RCC 7860 (cell line): ENCODE measurements around the gene C1QTNF1.
"Not testable (repeated sequence)": the region's sequence is repeated elsewhere in the genome, so short reads cannot be mapped to it uniquely, and the experiment has no call there.

Experiments
- DNase-seq: peaks from one replicate; pipeline ENCODE4 v3.0.0-alpha.2; 2015; ENCODE audit warnings: low spot score
- FAIRE-seq: peaks from 2 replicates; lab custom pipeline; 2012; peaks lifted over from hg19 to GRCh38; lab: Jason Lieb, UNC

C1QTNF1 gene

DNA sequence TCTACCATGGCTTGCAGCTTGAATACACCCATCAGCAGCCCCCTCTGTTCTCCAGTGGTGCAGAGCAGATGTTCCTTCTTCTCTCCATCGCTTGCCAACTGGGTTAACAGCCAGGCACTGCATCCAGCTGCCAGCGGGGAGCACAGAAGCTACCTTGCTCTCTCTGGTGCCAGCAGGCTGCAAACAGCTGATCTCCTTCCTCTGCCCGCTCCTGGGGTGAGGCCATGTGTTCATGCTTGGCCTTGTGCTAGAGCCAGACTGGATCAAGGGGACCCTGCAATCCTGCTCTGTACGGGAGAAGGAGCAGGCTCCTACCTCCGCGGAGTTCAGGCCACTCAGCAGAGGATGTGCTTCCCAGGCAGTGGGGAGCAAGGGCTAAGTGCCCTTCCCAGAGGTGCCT lies 26.6 kb downstream of the C1QTNF1 start:
- DNase-seq (no peak), FAIRE-seq (no peak)

DNA sequence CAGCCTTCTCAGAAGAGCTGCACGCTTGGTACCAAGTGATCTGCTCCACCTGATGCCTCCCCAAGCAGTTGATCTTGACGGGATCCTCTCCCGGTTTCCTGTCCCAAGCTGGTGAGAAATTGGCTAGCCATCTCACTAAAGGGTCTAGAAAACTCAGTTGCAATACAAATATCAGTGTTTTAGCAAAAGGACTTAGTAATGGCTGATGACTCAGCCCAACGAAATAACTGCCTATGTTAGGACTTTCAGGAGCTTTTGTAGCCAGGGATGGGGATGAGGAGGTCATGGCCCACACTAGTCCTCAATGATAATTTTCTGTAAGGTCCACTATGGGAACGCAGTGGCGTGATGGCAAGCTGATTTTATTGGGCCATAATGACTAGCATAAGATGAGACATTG lies 27.3 kb downstream of the C1QTNF1 start:
- no peak for FAIRE-seq
- DNase-seq = no peak

DNA sequence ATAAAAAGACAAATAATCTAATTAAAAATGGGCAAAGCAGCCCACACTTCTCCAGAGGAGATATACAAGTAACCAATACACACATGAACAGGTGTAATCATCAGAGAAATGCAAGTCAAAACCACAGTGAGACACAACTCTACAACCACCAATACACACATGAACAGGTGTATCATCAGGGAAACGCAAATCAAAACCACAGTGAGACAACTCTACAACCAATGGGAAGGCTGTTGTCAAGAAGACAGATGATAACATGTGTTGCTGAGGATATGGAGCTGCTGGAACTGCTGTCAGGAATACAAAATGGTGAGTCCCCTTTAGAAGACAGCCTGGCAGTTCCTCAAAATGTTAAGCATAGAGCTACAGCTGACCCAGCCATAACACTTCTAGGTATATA lies 28.2 kb downstream of the C1QTNF1 start:
- DNase-seq (no peak), FAIRE-seq (no peak)

DNA sequence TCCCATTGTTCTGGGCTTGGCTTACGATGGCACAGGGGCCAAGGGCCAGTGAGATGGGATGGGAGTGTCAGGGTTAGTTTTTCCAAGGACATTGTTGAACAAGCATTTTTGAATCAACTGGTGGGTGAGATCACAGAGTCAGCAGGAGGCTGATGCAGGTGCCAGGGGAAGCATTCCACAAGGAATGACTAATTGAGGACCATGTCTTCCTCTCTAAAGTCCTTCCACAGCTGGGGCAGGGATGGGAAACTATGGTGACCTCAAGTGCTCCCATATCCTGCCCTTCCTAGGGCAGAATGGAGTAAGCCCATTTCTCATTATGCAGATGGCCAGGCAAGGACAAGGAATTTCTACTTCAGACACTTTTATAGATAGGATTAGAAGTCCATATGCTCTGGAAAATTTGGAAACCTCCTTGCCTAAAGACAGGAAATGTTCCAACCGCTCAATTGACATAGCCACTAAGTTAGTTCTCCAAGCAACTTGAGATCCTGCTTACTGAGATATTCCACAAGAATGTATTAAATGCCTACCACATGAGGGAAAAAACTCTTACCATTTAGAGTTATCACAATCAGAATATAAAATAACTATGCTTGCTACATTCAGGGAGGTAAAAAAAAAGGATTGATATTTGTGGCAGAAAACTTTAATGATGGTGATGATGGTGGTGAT lies 29.4 kb downstream of the C1QTNF1 start:
- FAIRE-seq (no peak), DNase-seq (peak; percentile 41)

GRCh38 chr17:79054200-79054960 lies 30.4 kb downstream of the C1QTNF1 start:
- FAIRE-seq = no peak

DNA sequence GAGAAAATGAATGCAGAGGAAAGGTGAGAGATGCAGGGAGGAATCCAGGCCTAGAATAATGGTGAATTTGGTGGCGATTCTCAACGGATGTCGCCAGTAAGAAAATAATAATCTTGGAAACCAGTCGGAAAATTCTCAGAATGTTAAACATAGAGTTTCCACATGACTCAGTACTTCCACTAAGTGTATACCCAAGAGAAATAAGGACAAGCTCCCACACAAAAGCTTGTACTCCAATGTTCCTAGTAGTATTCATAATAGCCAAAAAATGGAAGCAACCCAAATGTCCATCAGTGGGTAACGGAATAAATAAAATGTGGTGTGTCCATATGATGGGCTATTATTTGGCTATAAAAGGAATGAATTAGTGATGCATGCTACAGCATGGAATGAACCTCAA lies 31.2 kb downstream of the C1QTNF1 start:
- DNase-seq = no peak
- no peak for FAIRE-seq

More at GRCh38 chr17:79054200-79054960, 30.4 kb downstream of the C1QTNF1 start:
- DNase-seq = no peak

GRCh38 chr17:79057737-79058385 lies 33.9 kb downstream of the C1QTNF1 start:
- DNase-seq = no peak
- FAIRE-seq = no peak

DNA sequence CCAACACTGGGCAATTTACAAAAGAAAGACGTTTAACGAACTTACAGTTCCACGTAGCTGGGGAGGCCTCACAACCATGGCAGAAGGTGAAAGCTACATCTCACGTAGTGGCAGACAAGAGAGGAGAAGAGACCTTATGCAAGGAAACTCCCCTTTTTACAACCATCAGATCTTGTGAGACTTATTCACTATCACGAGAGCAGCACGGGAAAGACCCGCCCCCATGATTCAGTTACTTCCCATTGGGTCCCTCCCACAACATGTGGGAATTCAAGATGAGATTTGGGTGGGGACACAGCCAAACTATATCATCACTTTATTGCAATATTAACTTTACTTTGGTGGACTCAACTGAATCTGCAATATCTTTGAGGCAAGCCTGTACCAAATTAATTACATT lies 38.7 kb downstream of the C1QTNF1 start:
- no peak for DNase-seq
- no peak for FAIRE-seq

GRCh38 chr17:79064026-79064425 lies 40.1 kb downstream of the C1QTNF1 start:
- no peak for DNase-seq
- no peak for FAIRE-seq

- no peak for FAIRE-seq
- no peak for DNase-seq
Measured at GRCh38 chr17:79065105-79065670, 41.2 kb downstream of the C1QTNF1 start.

GRCh38 chr17:79066963-79067362 lies 43.0 kb downstream of the C1QTNF1 start:
- no peak for DNase-seq
- no peak for FAIRE-seq

DNA sequence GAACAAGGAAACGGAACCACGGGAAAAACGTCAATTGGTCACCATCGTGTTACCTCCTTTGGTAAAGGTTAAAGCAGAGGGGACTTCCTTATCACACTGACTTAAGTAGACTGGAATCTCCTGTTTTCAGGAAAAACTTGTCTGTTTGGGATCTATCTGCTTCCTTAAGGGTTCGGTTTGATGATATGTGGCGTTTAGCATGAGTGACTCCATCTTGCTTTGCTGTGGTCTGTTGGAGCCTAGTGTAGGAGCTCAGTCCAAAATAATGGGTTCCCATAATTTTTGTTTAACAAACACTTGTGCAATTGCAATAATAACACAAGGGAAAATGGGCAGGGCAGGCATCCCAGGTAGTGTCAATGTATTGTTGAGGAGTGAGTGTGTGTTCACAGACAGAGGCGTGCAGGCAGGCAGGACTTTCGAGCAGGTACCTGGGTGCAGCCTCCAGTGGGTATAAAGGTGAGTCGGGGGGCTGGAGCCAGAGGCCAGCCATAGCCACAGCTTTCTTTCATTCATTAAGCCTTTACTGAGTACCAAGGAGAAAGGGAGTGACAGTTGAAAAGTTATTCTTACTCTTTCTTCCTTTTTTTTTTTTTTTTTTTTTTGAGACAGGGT lies 46.4 kb downstream of the C1QTNF1 start:
- no peak for DNase-seq
- FAIRE-seq = no peak

DNA sequence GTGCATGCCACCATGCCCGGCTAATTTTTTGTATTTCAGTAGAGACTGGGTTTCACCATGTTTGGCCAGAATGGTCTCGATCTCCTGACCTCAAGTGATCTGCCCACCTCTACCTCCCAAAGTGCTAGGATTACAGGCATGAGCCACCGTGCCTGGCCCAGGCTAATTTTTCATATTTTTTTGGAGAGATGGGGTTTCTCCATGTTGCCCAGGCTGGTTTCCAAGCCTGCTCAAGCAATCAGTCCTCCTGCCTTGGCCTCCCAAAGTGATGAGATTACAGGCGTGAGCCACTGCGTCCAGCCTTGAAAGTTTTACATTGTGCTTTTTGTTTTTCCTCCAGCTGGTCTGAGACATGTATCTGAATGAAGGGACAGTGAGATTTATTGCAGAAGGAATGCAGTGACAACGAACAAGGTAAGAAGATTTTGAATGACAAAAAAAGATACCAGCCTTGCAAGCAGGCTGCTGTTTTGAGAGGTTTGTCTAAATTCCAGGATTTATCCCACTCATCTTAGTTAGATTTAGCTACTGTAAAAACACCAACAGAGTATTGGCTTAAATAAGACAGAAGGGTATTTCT lies 47.3 kb downstream of the C1QTNF1 start:
- DNase-seq = no peak
- FAIRE-seq = no peak

DNA sequence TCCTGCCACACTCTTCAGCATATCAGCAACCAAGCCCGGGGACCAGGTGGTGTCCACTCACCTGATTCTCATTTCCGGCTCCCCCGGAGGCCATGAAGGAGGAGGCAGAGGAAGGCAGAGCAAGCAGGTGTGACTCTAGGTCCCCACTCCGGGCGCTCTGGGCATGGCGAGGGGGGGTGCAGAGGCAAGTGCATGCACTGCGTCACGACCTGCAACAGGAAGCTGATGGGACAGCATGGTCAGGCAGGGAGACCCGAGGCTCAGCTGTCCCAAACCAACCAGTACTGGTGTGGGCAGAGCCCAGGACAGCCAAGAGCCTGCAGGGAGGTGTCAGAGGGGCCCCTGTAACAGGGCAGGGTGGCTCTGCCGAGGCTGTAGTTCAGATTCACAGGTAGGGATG lies 48.6 kb downstream of the C1QTNF1 start:
- no peak for FAIRE-seq
- DNase-seq = no peak

DNA sequence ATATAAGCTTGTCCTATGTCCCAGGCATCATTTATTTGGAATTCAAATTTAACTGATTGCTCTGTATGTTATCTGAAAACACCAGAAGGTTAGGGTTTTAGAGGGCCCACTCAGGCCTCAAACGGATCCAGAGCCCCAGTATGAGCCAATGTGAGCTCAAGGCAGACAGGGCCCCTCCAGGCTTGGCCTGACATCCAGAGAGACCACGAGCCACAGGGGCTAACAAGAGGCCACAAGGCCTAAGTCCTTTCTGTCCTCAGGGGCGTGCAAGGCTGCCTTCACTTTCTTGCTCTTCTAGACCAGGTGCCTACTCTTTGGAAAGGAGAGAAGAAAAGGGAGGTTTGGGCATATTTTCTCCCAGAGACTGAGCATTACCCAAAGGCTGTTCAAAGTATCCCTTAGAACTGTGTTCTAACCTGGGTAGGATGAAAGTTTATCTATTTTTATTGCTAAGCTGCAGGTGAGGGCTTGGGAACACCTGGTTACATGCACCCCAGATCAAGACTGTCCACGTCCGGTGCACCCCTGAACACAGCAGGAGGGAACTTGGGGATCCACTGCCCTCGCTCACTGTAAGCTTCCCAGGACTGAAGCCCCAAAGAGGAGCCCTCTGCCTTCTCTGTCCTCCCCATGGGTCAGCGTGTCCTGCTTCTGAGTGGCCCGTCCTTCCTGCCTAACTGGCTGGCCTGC lies 49.2 kb downstream of the C1QTNF1 start:
- FAIRE-seq (no peak), DNase-seq (no peak)

- FAIRE-seq (no peak), DNase-seq (no peak)
Measured at GRCh38 chr17:79073706-79074088, 49.7 kb downstream of the C1QTNF1 start.

DNA sequence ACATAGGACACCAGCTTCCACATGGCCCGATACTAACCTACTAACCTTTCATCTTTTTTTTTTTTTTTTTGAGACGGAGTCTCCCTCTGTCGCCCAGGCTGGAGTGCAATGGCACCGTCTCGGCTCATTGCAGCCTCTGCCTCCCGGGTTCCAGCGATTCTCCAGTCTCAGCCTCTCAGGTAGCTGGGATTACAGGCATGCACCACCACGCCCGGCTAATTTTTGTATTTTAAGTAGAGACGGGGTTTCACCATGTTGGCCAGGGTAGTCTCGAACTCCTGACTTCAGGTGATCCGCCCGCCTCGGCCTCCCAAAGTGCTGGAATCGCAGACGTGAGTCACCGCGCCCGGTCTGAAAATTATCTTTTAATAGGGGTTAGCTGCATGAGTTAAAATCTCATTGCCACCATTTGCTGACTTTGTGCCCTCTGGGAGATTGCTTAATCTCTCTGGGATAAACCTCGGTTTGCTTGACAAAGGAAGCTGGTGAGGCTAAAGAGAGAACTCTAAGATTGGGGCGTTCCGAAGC lies 50.2 kb downstream of the C1QTNF1 start:
- DNase-seq, FAIRE-seq: not testable (repeated sequence)

DNA sequence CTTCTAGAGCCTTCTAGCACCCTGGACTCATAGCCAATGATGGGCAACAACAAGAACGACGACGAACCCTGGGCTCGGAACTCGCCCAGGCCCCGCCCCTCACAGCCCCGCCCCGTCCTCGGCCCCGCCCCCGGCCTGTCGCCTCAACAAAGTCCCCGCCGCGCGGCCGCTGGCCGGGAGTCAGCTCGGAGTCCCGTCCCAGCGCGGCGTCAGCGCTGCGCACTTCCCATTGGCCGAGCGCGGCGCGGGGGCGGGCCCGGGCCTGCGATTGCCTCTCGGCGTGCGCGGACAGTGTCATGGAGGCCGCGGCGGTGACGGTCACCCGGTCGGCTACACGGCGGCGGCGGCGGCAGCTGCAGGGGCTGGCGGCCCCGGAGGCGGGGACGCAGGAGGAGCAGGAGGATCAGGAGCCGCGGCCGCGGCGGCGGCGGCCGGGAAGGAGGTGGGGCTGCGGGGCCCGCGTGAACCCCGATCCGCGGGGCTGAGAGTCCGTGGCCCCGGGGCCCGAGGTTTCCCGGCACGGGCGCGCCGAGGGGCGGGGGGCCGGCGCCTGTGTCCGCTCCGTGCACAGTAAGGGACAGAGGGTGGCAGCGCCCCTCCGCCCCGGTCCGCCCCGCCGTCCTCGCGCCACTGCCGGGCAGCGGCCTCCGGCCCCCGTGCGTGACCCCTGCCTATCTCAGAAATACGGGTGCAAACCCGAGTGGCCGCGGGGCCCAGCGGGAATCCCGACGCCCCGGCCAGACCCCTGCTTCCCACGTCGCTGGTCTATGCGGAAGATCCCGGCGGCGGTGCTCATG lies 50.9 kb downstream of the C1QTNF1 start, which contains the start of gene ENGASE:
ENGASE (plus strand) TSS at position 176 of the 797 bp plus-strand sequence; CDS start at position 297, 121 bp downstream.
- DNase-seq (peak; percentile 78), FAIRE-seq (no peak)

DNA sequence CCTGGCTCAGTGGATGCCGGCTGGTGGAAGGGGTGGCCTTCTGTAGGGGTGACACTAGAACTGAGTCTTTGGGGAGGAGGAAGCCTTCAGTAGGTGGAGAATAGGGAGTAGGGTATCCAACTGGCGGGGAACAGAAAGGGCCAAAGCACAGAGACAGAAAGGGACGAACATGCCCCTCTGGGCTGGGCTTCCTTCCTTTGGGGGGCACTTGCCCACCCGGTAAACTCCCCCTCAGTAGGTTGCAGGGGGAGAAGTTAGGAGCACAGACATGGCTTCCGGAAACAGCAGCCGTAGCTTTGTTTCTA lies 51.4 kb downstream of the C1QTNF1 start:
- no peak for FAIRE-seq
- no peak for DNase-seq
